B cell (primary cell): Measurements from ENCODE around the gene ERN1. TPM values are rescaled to one million over a fixed set of nuclear protein-coding genes. Genes with fewer than 3 reads are reported as not detected.

ENCODE experiments used
- ATAC-seq: fragments of 200-7000 bp; cut with Tn5 transposase; one replicate; pipeline ENCODE4 v1.10.0; 2021; ENCODE audit warnings: low read depth, mild to moderate bottlenecking, moderate number of reproducible peaks, moderate library complexity
- CTCF ChIA-PET: fragments of 350-600 bp; sonication (Branson Sonifier 250); formaldehyde crosslinking; loops from one replicate; lab custom pipeline; 2021; ENCODE audit warnings: antibody characterized with exemption, inconsistent platforms; lab: Charles Lee
- POLR2A ChIA-PET: fragments of 350-600 bp; sonication (Branson Sonifier 250); formaldehyde crosslinking; loops from one replicate; lab custom pipeline; 2021; ENCODE audit warnings: antibody characterized with exemption; lab: Charles Lee
- DNase-seq: peaks from one replicate; pipeline ENCODE4 v3.0.0; 2013
- H2AFZ ChIP-seq: 2 replicates; pipeline ENCODE4 v1.6.1; 2012; ENCODE audit warnings: mild to moderate bottlenecking, low read depth, low read length; ENCODE audit not compliant: insufficient read depth, poor library complexity, severe bottlenecking
- H3K27ac ChIP-seq, 2 donors: 1 replicate in 1 of 2; 2 replicates in 1 of 2; pipeline ENCODE4 v1.5.1; 2012 to 2013; ENCODE audit warnings: low read length in 2 of 2, mild to moderate bottlenecking in 2 of 2, moderate library complexity in 1 of 2
- H3K27me3 ChIP-seq, 4 experiments: fragments of 200-600 bp in 1 of 4; sonication (generic) in 1 of 4; replicated peaks in 1 of 4; 1 replicate in 2 of 4; 2 replicates in 2 of 4; pipeline versions ENCODE4 v1.6.1 to v1.7.0; 2013 to 2016; ENCODE audit warnings: low read length in 3 of 4, mild to moderate bottlenecking in 2 of 4, mixed read lengths in 1 of 4, moderate library complexity in 1 of 4; ENCODE audit not compliant: insufficient read depth in 4 of 4, control insufficient read depth in 3 of 4; ENCODE audit errors: control extremely low read depth in 1 of 4
- H3K36me3 ChIP-seq, 2 experiments: replicated peaks in 1 of 2; 1 replicate in 1 of 2; 2 replicates in 1 of 2; pipeline versions ENCODE4 v1.6.1 to v1.7.1; 2013; ENCODE audit warnings: low read length in 1 of 2; ENCODE audit not compliant: insufficient read depth in 2 of 2, control insufficient read depth in 1 of 2; ENCODE audit errors: control extremely low read depth in 1 of 2, extremely low read depth in 1 of 2
- H3K4me1 ChIP-seq, 2 donors: fragments of 200-600 bp in 1 of 2; sonication (generic) in 1 of 2; 1 replicate in 1 of 2; 2 replicates in 1 of 2; pipeline versions ENCODE4 v1.5.1 to v1.6.1; 2013 to 2017; ENCODE audit warnings: low read length in 2 of 2; ENCODE audit not compliant: control insufficient read depth in 2 of 2, insufficient read depth in 2 of 2
- H3K4me2 ChIP-seq: replicated peaks from 2 replicates; pipeline ENCODE3; 2012; ENCODE audit warnings: mild to moderate bottlenecking, low read depth, low read length; ENCODE audit not compliant: poor library complexity, severe bottlenecking
- H3K4me3 ChIP-seq, 5 experiments: fragments of 200-600 bp in 1 of 5; sonication (generic) in 1 of 5; 1 replicate in 3 of 5; 2 replicates in 2 of 5; pipeline versions ENCODE4 v1.5.1 to v1.7.0; 2011 to 2016; ENCODE audit warnings: low read length in 4 of 5, mild to moderate bottlenecking in 4 of 5, low read depth in 2 of 5, control low read depth in 1 of 5, moderate library complexity in 1 of 5; ENCODE audit not compliant: insufficient read depth in 1 of 5; ENCODE audit errors: control extremely low read depth in 1 of 5, extremely low read depth in 1 of 5
- H3K79me2 ChIP-seq: fragments of 200-600 bp; sonication (generic); one replicate; pipeline ENCODE4 v1.6.0; 2016; ENCODE audit warnings: low read length; ENCODE audit not compliant: control insufficient read depth, insufficient read depth
- H3K9ac ChIP-seq: fragments of 200-600 bp; sonication (generic); 2 replicates; pipeline ENCODE4 v1.6.1; 2017; ENCODE audit warnings: mild to moderate bottlenecking, low read length, moderate library complexity
- H3K9me3 ChIP-seq, 3 donors: one replicate each; pipeline versions ENCODE4 v1.6.1 to v1.7.1; 2013; ENCODE audit warnings: low read length in 2 of 3; ENCODE audit not compliant: control insufficient read depth in 2 of 3, insufficient read depth in 1 of 3; ENCODE audit errors: control extremely low read depth in 1 of 3
- H4K20me1 ChIP-seq: 2 replicates; pipeline ENCODE4 v1.6.0; 2012; ENCODE audit warnings: mild to moderate bottlenecking, low read length; ENCODE audit not compliant: insufficient read depth, control insufficient read depth, poor library complexity, severe bottlenecking
- H3K27ac Mint-ChIP-seq: one replicate; pipeline ENCODE4 v1.8.0; 2021; ENCODE audit warnings: mixed read lengths
- H3K27me3 Mint-ChIP-seq: one replicate; pipeline ENCODE4 v1.8.0; 2021; ENCODE audit warnings: mixed read lengths
- H3K4me1 Mint-ChIP-seq: one replicate; pipeline ENCODE4 v1.8.0; 2021; ENCODE audit warnings: mixed read lengths
- H3K4me3 Mint-ChIP-seq: one replicate; pipeline ENCODE4 v1.8.0; 2021; ENCODE audit warnings: mixed read lengths
- H3K9me3 Mint-ChIP-seq: one replicate; pipeline ENCODE4 v1.8.0; 2022; ENCODE audit warnings: mixed read lengths; ENCODE audit not compliant: insufficient read depth
- CTCF ChIP-seq: fragments of 200-600 bp; IDR thresholded peaks from one replicate; pipeline ENCODE4 v1.8.0; 2022; ENCODE audit warnings: antibody characterized with exemption, mild to moderate bottlenecking
- EZH2 ChIP-seq: IDR thresholded peaks from 2 replicates; pipeline ENCODE4 v1.6.1; 2012; ENCODE audit warnings: borderline replicate concordance, low read depth, mild to moderate bottlenecking, moderate library complexity, low read length; ENCODE audit not compliant: insufficient read depth, poor library complexity, severe bottlenecking
- WGBS: methylation state at CpG from one replicate; pipeline ENCODE4 v1.1.5; 2013; ENCODE audit warnings: missing lambda C conversion rate; ENCODE audit not compliant: insufficient coverage; 5-methylcytosine and 5-hydroxymethylcytosine counted together
- intact Hi-C: fragments of 100-400 bp; cut with micrococcal nuclease; formaldehyde crosslinking; loops from one replicate; pipeline ENCODE4 v1.10.0; 2022
- polyA plus RNA-seq: library from polyadenylated mRNA; depleted of rRNA; stranded (reverse); fragments of >200 nt; gene quantifications from 2 replicates; pipeline ENCODE4 v1.2.3, GENCODE V29; 2012
- total RNA-seq, 2 donors: library from RNA; stranded (reverse); fragments of 120-200 nt in 1 of 2; gene quantifications; 1 replicate in 1 of 2; 2 replicates in 1 of 2; pipeline versions ENCODE4 v1.2.3 to v1.2.4, GENCODE V29; 2013 to 2022

ERN1 gene
- total and polyA plus RNA-seq, 2 donors (not counting 1 experiment from before 2014, with no cell fraction given), result 7.0 to 19.4 TPM

GRCh38 chr17:64160378-64160777 lies 30.4 kb upstream of the ERN1 start:
- no peaks in the 10 kb centered on the region for H3K27me3 ChIP-seq
- H3K4me2 ChIP-seq, result no peak overlapping the region
- 100% methylated on average over 4 of the region's 4 CpGs for WGBS
- H3K9me3 ChIP-seq, result no peaks in the 10 kb centered on the region
- no peaks in the 10 kb centered on the region for H3K9me3 Mint-ChIP-seq
- intact Hi-C loops, result no loop called here
- POLR2A ChIA-PET, result no interaction called here
- no peak overlapping the region for H3K27ac Mint-ChIP-seq
- no peaks in the 10 kb centered on the region for H3K27me3 Mint-ChIP-seq
- no peaks in the 10 kb centered on the region for H3K36me3 ChIP-seq
- no peak for TF ChIP-seq CTCF
- TF ChIP-seq EZH2, result no peak
- no peak for DNase-seq
- H3K4me3 Mint-ChIP-seq, result no peak overlapping the region
- H3K4me1 Mint-ChIP-seq, result no peaks in the 10 kb centered on the region
- ATAC-seq, result no peak
- CTCF ChIA-PET, result interaction anchor here (1.2 kb wide), 1 partner anchor 122 kb away, joined by 3 read pairs; no protein-coding TSS in a partner anchor
- H3K4me1 ChIP-seq, result no peaks in the 10 kb centered on the region
- H4K20me1 ChIP-seq, result no peaks in the 10 kb centered on the region
- no peak overlapping the region for H3K9ac ChIP-seq
- H3K79me2 ChIP-seq, result no peaks in the 10 kb centered on the region
- H3K4me3 ChIP-seq, result no peak overlapping the region
- no peak overlapping the region for H2AFZ ChIP-seq
- H3K27ac ChIP-seq, result no peak overlapping the region

- Mint-ChIP-seq H3K9me3 (no peaks in the 10 kb centered on the region), H3K4me1 (no peaks in the 10 kb centered on the region), H3K27me3 (no peaks in the 10 kb centered on the region), H3K4me3 (no peak overlapping the region), H3K27ac (no peak overlapping the region)
- no peaks in the 10 kb centered on the region for H3K79me2 ChIP-seq
- CTCF ChIA-PET, result interaction anchor here (0.5 to 1.2 kb wide), 2 partner anchors 22 to 123 kb away, joined by 3 read pairs; no protein-coding TSS in a partner anchor
- POLR2A ChIA-PET, result no interaction called here
- H3K27me3 ChIP-seq, result no peaks in the 10 kb centered on the region
- no peak for ATAC-seq
- 97% methylated on average over 11 of the region's 12 CpGs for WGBS
- H3K4me2 ChIP-seq, result no peak overlapping the region
- H3K4me1 ChIP-seq, result no peaks in the 10 kb centered on the region
- H3K9ac ChIP-seq, result no peak overlapping the region
- no peaks in the 10 kb centered on the region for H4K20me1 ChIP-seq
- TF ChIP-seq CTCF, result no peak
- TF ChIP-seq EZH2, result no peak
- H2AFZ ChIP-seq, result no peak overlapping the region
- DNase-seq, result no peak
- intact Hi-C loops, result no loop called here
- H3K36me3 ChIP-seq, result no peaks in the 10 kb centered on the region
- H3K4me3 ChIP-seq, result no peak overlapping the region
- no peak overlapping the region for H3K27ac ChIP-seq
- no peaks in the 10 kb centered on the region for H3K9me3 ChIP-seq
Observed at GRCh38 chr17:64158831-64159590, 29.1 kb upstream of the ERN1 start.
